C4-2B (cell line): ENCODE measurements around the gene RPE.

Experiments used
- CTCF ChIP-seq: fragments of 450-650 bp; conservative IDR thresholded peaks from 2 replicates; pipeline ENCODE4 v1.5.1; 2017; ENCODE audit warnings: mild to moderate bottlenecking
- ZFX ChIP-seq: fragments of 450-650 bp; IDR thresholded peaks from 2 replicates; pipeline ENCODE4 v1.6.1; 2017

GRCh38 chr2:209984291-209984690 lies 18.1 kb upstream of the RPE start:
- TF ChIP-seq CTCF (no peak), ZFX (no peak)
